WTC11 (cell line): ENCODE data around the gene GAK. TPM values are rescaled to one million over a fixed set of nuclear protein-coding genes. Genes with fewer than 3 reads are reported as not detected.

ENCODE experiments used
- ATAC-seq: fragments of 200-7000 bp; cut with Tn5 transposase; 2 replicates; pipeline ENCODE4 v1.10.0; 2021; ENCODE audit warnings: mild to moderate bottlenecking, moderate library complexity
- CTCF ChIA-PET: fragments of 300-600 bp; sonication (Branson Sonifier 250); formaldehyde crosslinking; loops from one replicate; lab custom pipeline; 2021; ENCODE audit warnings: antibody characterized with exemption; lab: Charles Lee
- POLR2A ChIA-PET: fragments of 350-600 bp; sonication (Branson Sonifier 250); formaldehyde crosslinking; loops from one replicate; lab custom pipeline; 2021; ENCODE audit warnings: antibody characterized with exemption; lab: Charles Lee
- DNase-seq: peaks from one replicate; pipeline ENCODE4 v3.0.0; 2021; ENCODE audit warnings: low spot score
- H3K27ac Mint-ChIP-seq: 2 replicates; pipeline ENCODE4 v1.8.0; 2021; ENCODE audit warnings: mixed read lengths
- H3K27me3 Mint-ChIP-seq: 2 replicates; pipeline ENCODE4 v1.8.0; 2021; ENCODE audit warnings: low read depth, mild to moderate bottlenecking, moderate library complexity, mixed read lengths
- H3K36me3 Mint-ChIP-seq: 2 replicates; pipeline ENCODE4 v1.8.0; 2021; ENCODE audit warnings: mixed read lengths
- H3K4me1 Mint-ChIP-seq: 2 replicates; pipeline ENCODE4 v1.8.0; 2022; ENCODE audit warnings: mixed read lengths
- H3K4me3 Mint-ChIP-seq: 2 replicates; pipeline ENCODE4 v1.8.0; 2021; ENCODE audit warnings: mild to moderate bottlenecking, moderate library complexity, mixed read lengths
- H3K9me3 Mint-ChIP-seq: 2 replicates; pipeline ENCODE4 v1.8.0; 2021; ENCODE audit warnings: mixed read lengths
- ATF1 ChIP-seq: sonication (generic); formaldehyde crosslinking; IDR thresholded peaks from 2 replicates; pipeline ENCODE4 v1.8.1; 2023; ENCODE audit warnings: mild to moderate bottlenecking, moderate library complexity, missing genetic modification reagents
- CREB1 ChIP-seq: sonication (generic); formaldehyde crosslinking; IDR thresholded peaks from 2 replicates; pipeline ENCODE4 v1.8.0; 2023; ENCODE audit warnings: mild to moderate bottlenecking, missing genetic modification reagents
- ELF4 ChIP-seq: sonication (generic); formaldehyde crosslinking; IDR thresholded peaks from 2 replicates; pipeline ENCODE4 v1.8.1; 2022; ENCODE audit warnings: low read depth, mild to moderate bottlenecking, moderate library complexity, missing genetic modification reagents
- ESRRA ChIP-seq: sonication (generic); formaldehyde crosslinking; IDR thresholded peaks from 2 replicates; pipeline ENCODE4 v1.8.1; 2022; ENCODE audit warnings: mild to moderate bottlenecking, missing genetic modification reagents, borderline replicate concordance
- GABPB1 ChIP-seq: sonication (generic); formaldehyde crosslinking; IDR thresholded peaks from 2 replicates; pipeline ENCODE4 v1.8.1; 2023; ENCODE audit warnings: mild to moderate bottlenecking, missing genetic modification reagents
- HMGA2 ChIP-seq: fragments of 250-450 bp; sonication (Bioruptor Pico); IDR thresholded peaks from 2 replicates; pipeline ENCODE4 v1.4.0; 2021; ENCODE audit warnings: mild to moderate bottlenecking, moderate library complexity
- JAZF1 ChIP-seq: fragments of 250-450 bp; sonication (Bioruptor Pico); IDR thresholded peaks from 2 replicates; pipeline ENCODE4 v1.9.0; 2021; ENCODE audit warnings: moderate library complexity, mild to moderate bottlenecking, inconsistent platforms
- MXD4 ChIP-seq: fragments of 250-450 bp; sonication (Bioruptor Pico); IDR thresholded peaks from 2 replicates; pipeline ENCODE4 v1.8.0; 2021; ENCODE audit warnings: mild to moderate bottlenecking, moderate library complexity, borderline replicate concordance
- NFE2L1 ChIP-seq: sonication (generic); formaldehyde crosslinking; IDR thresholded peaks from 2 replicates; pipeline ENCODE4 v1.8.1; 2023; ENCODE audit warnings: missing genetic modification reagents
- RELA ChIP-seq: sonication (generic); formaldehyde crosslinking; IDR thresholded peaks from 2 replicates; pipeline ENCODE4 v1.8.1; 2022; ENCODE audit warnings: missing genetic modification reagents, mild to moderate bottlenecking, borderline replicate concordance
- SMAD4 ChIP-seq: sonication (generic); formaldehyde crosslinking; IDR thresholded peaks from 2 replicates; pipeline ENCODE4 v1.8.0; 2022; ENCODE audit warnings: mild to moderate bottlenecking, missing genetic modification reagents
- TEAD1 ChIP-seq: sonication (generic); formaldehyde crosslinking; IDR thresholded peaks from 2 replicates; pipeline ENCODE4 v1.8.0; 2022; ENCODE audit warnings: mild to moderate bottlenecking, missing genetic modification reagents
- ZNF232 ChIP-seq: sonication (generic); formaldehyde crosslinking; IDR thresholded peaks from 2 replicates; pipeline ENCODE4 v1.8.0; 2022; ENCODE audit warnings: mild to moderate bottlenecking, missing genetic modification reagents
- ZNF396 ChIP-seq: fragments of 250-450 bp; sonication (Bioruptor Pico); IDR thresholded peaks from 2 replicates; pipeline ENCODE4 v1.8.0; 2021; ENCODE audit warnings: mild to moderate bottlenecking, moderate library complexity, borderline replicate concordance
- ZNF423 ChIP-seq: fragments of 250-450 bp; sonication (Bioruptor Pico); IDR thresholded peaks from 2 replicates; pipeline ENCODE4 v2.1.2; 2022; ENCODE audit warnings: mild to moderate bottlenecking, moderate library complexity
- total RNA-seq: library from RNA; stranded (reverse); gene quantifications from 3 replicates; pipeline ENCODE4 v1.2.3, GENCODE V29; 2021
- TF ChIP-seq, protein P1 (sequence below): fragments of 200-600 bp; IDR thresholded peaks from 2 replicates; pipeline ENCODE4 v1.8.0; 2022; ENCODE audit warnings: antibody characterized with exemption
- TF ChIP-seq, protein P2 (sequence below): sonication (generic); formaldehyde crosslinking; IDR thresholded peaks from 2 replicates; pipeline ENCODE4 v1.8.1; 2023; ENCODE audit warnings: mild to moderate bottlenecking, missing genetic modification reagents, borderline replicate concordance
- TF ChIP-seq, protein P3 (sequence below): fragments of 250-450 bp; sonication (Bioruptor Pico); IDR thresholded peaks from 2 replicates; pipeline ENCODE4 v1.9.0; 2021; ENCODE audit warnings: mild to moderate bottlenecking
- TF ChIP-seq, protein P4 (sequence below): sonication (generic); formaldehyde crosslinking; IDR thresholded peaks from 2 replicates; pipeline ENCODE4 v1.8.0; 2022; ENCODE audit warnings: mild to moderate bottlenecking, missing genetic modification reagents
- TF ChIP-seq, protein P5 (sequence below): sonication (generic); formaldehyde crosslinking; IDR thresholded peaks from 2 replicates; pipeline ENCODE4 v1.8.1; 2023; ENCODE audit warnings: mild to moderate bottlenecking, moderate library complexity, missing genetic modification reagents
- TF ChIP-seq, protein P6 (sequence below): sonication (generic); formaldehyde crosslinking; IDR thresholded peaks from 2 replicates; pipeline ENCODE4 v1.8.0; 2022; ENCODE audit warnings: mild to moderate bottlenecking, missing genetic modification reagents

Gene GAK
- total RNA-seq, 1 experiment from 2014 or later: 121 TPM

DNA sequence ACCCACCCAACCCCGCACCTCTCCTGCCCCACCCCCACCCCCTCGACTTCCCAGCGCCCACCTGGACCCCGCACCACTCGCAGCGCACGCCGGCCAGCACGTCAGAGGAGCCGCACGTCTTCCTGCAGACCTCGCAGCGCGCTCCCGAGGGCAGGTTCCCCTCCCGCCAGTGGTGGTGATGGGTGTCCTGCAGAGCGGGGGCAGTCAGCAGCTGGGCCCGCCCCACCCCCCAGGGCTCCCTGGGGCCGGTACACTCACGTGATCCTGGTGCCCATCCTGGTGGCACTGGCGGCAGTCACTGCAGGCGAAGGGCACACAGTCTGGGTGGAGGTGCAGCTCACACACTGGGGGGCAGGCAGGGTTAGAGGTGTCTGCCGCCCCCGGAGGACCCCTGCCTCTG is 36.1 kb upstream of the GAK start:
- no peaks in the 10 kb centered on the region for H3K36me3 Mint-ChIP-seq
- H3K4me3 Mint-ChIP-seq: no peak overlapping the region
- H3K27me3 Mint-ChIP-seq: peaks cover 21% of the 10 kb centered on the region
- ChIA-PET CTCF (interaction anchor here (1.4 kb wide), 1 partner anchor 19 kb away, joined by 3 read pairs; the partner anchor contains the start of gene IDUA), POLR2A (no interaction called here)
- H3K9me3 Mint-ChIP-seq: no peaks in the 10 kb centered on the region
- H3K27ac Mint-ChIP-seq: no peak overlapping the region
- TF ChIP-seq, protein P1, sequence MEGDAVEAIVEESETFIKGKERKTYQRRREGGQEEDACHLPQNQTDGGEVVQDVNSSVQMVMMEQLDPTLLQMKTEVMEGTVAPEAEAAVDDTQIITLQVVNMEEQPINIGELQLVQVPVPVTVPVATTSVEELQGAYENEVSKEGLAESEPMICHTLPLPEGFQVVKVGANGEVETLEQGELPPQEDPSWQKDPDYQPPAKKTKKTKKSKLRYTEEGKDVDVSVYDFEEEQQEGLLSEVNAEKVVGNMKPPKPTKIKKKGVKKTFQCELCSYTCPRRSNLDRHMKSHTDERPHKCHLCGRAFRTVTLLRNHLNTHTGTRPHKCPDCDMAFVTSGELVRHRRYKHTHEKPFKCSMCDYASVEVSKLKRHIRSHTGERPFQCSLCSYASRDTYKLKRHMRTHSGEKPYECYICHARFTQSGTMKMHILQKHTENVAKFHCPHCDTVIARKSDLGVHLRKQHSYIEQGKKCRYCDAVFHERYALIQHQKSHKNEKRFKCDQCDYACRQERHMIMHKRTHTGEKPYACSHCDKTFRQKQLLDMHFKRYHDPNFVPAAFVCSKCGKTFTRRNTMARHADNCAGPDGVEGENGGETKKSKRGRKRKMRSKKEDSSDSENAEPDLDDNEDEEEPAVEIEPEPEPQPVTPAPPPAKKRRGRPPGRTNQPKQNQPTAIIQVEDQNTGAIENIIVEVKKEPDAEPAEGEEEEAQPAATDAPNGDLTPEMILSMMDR: no peak
- TF ChIP-seq ZNF423 (CRISPR knock-in tag): 0 out of 2 replicates have a peak, but pooled peaks have one; percentile 2
- no peak for TF ChIP-seq RELA (CRISPR knock-in tag)
- TF ChIP-seq, protein P2, sequence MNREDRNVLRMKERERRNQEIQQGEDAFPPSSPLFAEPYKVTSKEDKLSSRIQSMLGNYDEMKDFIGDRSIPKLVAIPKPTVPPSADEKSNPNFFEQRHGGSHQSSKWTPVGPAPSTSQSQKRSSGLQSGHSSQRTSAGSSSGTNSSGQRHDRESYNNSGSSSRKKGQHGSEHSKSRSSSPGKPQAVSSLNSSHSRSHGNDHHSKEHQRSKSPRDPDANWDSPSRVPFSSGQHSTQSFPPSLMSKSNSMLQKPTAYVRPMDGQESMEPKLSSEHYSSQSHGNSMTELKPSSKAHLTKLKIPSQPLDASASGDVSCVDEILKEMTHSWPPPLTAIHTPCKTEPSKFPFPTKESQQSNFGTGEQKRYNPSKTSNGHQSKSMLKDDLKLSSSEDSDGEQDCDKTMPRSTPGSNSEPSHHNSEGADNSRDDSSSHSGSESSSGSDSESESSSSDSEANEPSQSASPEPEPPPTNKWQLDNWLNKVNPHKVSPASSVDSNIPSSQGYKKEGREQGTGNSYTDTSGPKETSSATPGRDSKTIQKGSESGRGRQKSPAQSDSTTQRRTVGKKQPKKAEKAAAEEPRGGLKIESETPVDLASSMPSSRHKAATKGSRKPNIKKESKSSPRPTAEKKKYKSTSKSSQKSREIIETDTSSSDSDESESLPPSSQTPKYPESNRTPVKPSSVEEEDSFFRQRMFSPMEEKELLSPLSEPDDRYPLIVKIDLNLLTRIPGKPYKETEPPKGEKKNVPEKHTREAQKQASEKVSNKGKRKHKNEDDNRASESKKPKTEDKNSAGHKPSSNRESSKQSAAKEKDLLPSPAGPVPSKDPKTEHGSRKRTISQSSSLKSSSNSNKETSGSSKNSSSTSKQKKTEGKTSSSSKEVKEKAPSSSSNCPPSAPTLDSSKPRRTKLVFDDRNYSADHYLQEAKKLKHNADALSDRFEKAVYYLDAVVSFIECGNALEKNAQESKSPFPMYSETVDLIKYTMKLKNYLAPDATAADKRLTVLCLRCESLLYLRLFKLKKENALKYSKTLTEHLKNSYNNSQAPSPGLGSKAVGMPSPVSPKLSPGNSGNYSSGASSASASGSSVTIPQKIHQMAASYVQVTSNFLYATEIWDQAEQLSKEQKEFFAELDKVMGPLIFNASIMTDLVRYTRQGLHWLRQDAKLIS (CRISPR knock-in tag): no peak
- no peak for TF ChIP-seq ESRRA
- TF ChIP-seq SMAD4 (CRISPR knock-in tag): no peak
- no peak for TF ChIP-seq JAZF1 (CRISPR knock-in tag)
- TF ChIP-seq ATF1 (CRISPR knock-in tag): no peak
- DNase-seq (no peak), ATAC-seq (no peak)
- no peaks in the 10 kb centered on the region for H3K4me1 Mint-ChIP-seq

DNA sequence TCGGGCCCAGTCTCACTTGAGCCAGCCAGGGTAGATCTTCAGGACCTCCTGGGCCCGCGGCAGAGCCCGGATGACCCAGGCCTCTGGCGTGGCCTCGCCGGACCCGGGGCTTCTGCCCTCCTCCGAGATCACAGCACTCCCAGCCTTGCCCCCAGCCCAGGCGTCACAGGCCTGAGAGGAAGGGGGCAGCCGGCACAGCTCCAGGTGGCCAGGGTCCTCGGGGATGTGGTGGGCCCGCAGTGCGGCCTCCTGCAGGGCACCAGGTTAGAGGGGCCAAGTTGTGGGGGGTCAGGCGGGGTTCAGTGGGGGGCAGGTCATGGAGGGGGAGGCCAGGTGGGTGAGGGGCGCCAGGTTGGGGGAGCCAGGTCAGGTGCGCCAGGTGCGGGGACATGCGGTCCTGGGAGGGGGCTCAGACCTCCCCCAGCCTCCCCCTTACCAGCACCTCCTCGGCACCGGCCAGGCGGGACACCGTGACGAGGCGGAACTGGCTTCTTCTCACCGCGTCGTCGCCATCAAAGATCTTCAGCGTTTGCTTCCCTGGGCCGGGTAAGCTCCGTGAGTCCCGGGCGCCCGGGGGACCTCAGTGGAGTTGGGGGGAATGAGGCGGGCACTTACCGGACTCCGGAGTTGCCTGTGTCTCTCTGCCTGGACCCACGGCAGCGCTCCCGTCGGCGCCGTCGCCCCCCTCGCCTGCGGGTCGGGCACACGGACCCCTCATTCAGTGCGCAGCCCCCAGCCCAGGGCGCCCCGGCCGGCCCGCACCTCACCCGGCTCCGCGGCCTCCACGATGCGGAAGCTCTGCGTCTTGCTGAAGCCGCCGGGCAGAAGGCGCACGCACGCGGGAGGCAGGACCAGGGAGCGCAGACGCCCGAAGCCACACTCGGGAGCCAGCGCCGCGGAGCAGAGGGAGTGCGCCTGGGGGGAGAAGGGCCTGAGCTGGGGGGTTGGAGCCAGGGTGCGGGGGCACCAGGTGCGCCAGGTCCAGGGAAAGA is 35.3 kb upstream of the GAK start:
- ChIA-PET CTCF (interaction anchor here (1.1 to 1.3 kb wide), 2 partner anchors 20 to 41 kb away, joined by 3 to 4 read pairs; partner anchors contain the start of gene IDUA), POLR2A (no interaction called here)
- Mint-ChIP-seq H3K4me1 (no peaks in the 10 kb centered on the region), H3K27ac (no peak overlapping the region), H3K9me3 (no peaks in the 10 kb centered on the region), H3K4me3 (peak overlapping the region; percentile 43; the same call in 1 of the 2 replicates), H3K36me3 (no peaks in the 10 kb centered on the region), H3K27me3 (peaks cover 21% of the 10 kb centered on the region)
- peak; percentile 47 for DNase-seq
- peak; percentile 46 for ATAC-seq
- TF ChIP-seq, protein P3, sequence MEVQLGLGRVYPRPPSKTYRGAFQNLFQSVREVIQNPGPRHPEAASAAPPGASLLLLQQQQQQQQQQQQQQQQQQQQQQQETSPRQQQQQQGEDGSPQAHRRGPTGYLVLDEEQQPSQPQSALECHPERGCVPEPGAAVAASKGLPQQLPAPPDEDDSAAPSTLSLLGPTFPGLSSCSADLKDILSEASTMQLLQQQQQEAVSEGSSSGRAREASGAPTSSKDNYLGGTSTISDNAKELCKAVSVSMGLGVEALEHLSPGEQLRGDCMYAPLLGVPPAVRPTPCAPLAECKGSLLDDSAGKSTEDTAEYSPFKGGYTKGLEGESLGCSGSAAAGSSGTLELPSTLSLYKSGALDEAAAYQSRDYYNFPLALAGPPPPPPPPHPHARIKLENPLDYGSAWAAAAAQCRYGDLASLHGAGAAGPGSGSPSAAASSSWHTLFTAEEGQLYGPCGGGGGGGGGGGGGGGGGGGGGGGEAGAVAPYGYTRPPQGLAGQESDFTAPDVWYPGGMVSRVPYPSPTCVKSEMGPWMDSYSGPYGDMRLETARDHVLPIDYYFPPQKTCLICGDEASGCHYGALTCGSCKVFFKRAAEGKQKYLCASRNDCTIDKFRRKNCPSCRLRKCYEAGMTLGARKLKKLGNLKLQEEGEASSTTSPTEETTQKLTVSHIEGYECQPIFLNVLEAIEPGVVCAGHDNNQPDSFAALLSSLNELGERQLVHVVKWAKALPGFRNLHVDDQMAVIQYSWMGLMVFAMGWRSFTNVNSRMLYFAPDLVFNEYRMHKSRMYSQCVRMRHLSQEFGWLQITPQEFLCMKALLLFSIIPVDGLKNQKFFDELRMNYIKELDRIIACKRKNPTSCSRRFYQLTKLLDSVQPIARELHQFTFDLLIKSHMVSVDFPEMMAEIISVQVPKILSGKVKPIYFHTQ: no peak
- TF ChIP-seq ZNF232 (CRISPR knock-in tag) (no peak), GABPB1 (CRISPR knock-in tag) (no peak), TEAD1 (CRISPR knock-in tag) (no peak), MXD4 (CRISPR knock-in tag) (no peak), CREB1 (no peak), ELF4 (CRISPR knock-in tag) (no peak), HMGA2 (CRISPR knock-in tag) (no peak), NFE2L1 (CRISPR knock-in tag) (no peak), ZNF396 (no peak)
- TF ChIP-seq, protein P4, sequence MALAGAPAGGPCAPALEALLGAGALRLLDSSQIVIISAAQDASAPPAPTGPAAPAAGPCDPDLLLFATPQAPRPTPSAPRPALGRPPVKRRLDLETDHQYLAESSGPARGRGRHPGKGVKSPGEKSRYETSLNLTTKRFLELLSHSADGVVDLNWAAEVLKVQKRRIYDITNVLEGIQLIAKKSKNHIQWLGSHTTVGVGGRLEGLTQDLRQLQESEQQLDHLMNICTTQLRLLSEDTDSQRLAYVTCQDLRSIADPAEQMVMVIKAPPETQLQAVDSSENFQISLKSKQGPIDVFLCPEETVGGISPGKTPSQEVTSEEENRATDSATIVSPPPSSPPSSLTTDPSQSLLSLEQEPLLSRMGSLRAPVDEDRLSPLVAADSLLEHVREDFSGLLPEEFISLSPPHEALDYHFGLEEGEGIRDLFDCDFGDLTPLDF (CRISPR knock-in tag): no peak
- TF ChIP-seq, protein P5, sequence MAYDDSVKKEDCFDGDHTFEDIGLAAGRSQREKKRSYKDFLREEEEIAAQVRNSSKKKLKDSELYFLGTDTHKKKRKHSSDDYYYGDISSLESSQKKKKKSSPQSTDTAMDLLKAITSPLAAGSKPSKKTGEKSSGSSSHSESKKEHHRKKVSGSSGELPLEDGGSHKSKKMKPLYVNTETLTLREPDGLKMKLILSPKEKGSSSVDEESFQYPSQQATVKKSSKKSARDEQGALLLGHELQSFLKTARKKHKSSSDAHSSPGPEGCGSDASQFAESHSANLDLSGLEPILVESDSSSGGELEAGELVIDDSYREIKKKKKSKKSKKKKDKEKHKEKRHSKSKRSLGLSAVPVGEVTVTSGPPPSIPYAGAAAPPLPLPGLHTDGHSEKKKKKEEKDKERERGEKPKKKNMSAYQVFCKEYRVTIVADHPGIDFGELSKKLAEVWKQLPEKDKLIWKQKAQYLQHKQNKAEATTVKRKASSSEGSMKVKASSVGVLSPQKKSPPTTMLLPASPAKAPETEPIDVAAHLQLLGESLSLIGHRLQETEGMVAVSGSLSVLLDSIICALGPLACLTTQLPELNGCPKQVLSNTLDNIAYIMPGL (CRISPR knock-in tag): no peak
- TF ChIP-seq, protein P6, sequence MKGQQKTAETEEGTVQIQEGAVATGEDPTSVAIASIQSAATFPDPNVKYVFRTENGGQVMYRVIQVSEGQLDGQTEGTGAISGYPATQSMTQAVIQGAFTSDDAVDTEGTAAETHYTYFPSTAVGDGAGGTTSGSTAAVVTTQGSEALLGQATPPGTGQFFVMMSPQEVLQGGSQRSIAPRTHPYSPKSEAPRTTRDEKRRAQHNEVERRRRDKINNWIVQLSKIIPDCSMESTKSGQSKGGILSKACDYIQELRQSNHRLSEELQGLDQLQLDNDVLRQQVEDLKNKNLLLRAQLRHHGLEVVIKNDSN: no peak
